ENCODE measurements around the gene PTTG1.

- TF ChIP-seq POLR2A (IDR thresholded peaks at IDR 0.05; ENCODE audit: extremely low read depth, insufficient read length), result no peak
- TF ChIP-seq CTCF (IDR thresholded peaks at IDR 0.05; ENCODE audit: low read depth, low read length), result no peak
- no peak for TF ChIP-seq MAX (IDR thresholded peaks at IDR 0.05; ENCODE audit: low read depth, low read length)
- TF ChIP-seq MYC (IDR thresholded peaks at IDR 0.05; ENCODE audit: low read depth, low read length), result no peak
These were observed 39.7 kb downstream of the PTTG1 start for GRCh38 chr5:160461378-160461777.

Measured in NB4 (cell line).